Measurements from ENCODE around the gene HSDL1. TPM values are rescaled to one million over a fixed set of nuclear protein-coding genes. Genes with fewer than 3 reads are reported as not detected.

Gene HSDL1
- total RNA-seq, 1 donor from 2014 or later = 23.3 TPM

GRCh38 chr16:84150926-84151325 lies 5.9 kb upstream of the HSDL1 start:
- H3K4me3 ChIP-seq (ENCODE audit: low read depth, low read length) = no peak overlapping the region
- no peak for TF ChIP-seq CTCF (conservative IDR thresholded peaks at IDR 0.05; ENCODE audit: low read depth, low read length)
- DNase-seq (ENCODE audit: low read depth) = no peak

- no peak for DNase-seq (ENCODE audit: low read depth)
- H3K4me3 ChIP-seq (ENCODE audit: low read depth, low read length) = peak overlapping the region; percentile 69
- peak; percentile 30 for TF ChIP-seq CTCF (conservative IDR thresholded peaks at IDR 0.05; ENCODE audit: low read depth, low read length)
Measured at GRCh38 chr16:84144209-84144858, 643 bp downstream of the HSDL1 start.

- H3K4me3 ChIP-seq (ENCODE audit: low read depth, low read length) = peak overlapping the region; percentile 69
- no peak for DNase-seq (ENCODE audit: low read depth)
- TF ChIP-seq CTCF (conservative IDR thresholded peaks at IDR 0.05; ENCODE audit: low read depth, low read length) = no peak
Measured at GRCh38 chr16:84143784-84144199, 1.2 kb downstream of the HSDL1 start.

- H3K4me3 ChIP-seq (ENCODE audit: low read depth, low read length) = no peak overlapping the region
- no peak for DNase-seq (ENCODE audit: low read depth)
- TF ChIP-seq CTCF (conservative IDR thresholded peaks at IDR 0.05; ENCODE audit: low read depth, low read length) = no peak
Measured at GRCh38 chr16:84143081-84143480, 1.9 kb downstream of the HSDL1 start.

GRCh38 chr16:84141143-84141670 lies 3.8 kb downstream of the HSDL1 start:
- H3K4me3 ChIP-seq (ENCODE audit: low read depth, low read length) = no peak overlapping the region
- DNase-seq (ENCODE audit: low read depth) = no peak
- peak; percentile 10 for TF ChIP-seq CTCF (conservative IDR thresholded peaks at IDR 0.05; ENCODE audit: low read depth, low read length)

- no peak for TF ChIP-seq CTCF (conservative IDR thresholded peaks at IDR 0.05; ENCODE audit: low read depth, low read length)
- H3K4me3 ChIP-seq (ENCODE audit: low read depth, low read length) = no peak overlapping the region
- no peak for DNase-seq (ENCODE audit: low read depth)
Measured at GRCh38 chr16:84139628-84140258, 5.2 kb downstream of the HSDL1 start.
